OCI-LY3 (cell line): ENCODE data around the gene FAM131A.
A peak's percentile ranks its signal among the peaks of the same experiment; 100 is the strongest.

ENCODE experiments used
- H2AFZ ChIP-seq: fragments of 200-600, 300-600 bp; shearing (Covaris generic); 2 replicates; pipeline ENCODE4 v1.6.0; 2014; ENCODE audit warnings: antibody characterized with exemption, low read depth, low read length
- H3K27ac ChIP-seq: fragments of 200-600, 300-600 bp; sonication (generic); 2 replicates; pipeline ENCODE4 v1.5.1; 2014; ENCODE audit warnings: mild to moderate bottlenecking, low read length, moderate library complexity, mixed read lengths
- H3K27me3 ChIP-seq: fragments of 200-600, 300-600 bp; sonication (generic); 2 replicates; pipeline ENCODE4 v1.6.1; 2014; ENCODE audit warnings: low read depth, low read length, mixed read lengths
- H3K36me3 ChIP-seq: fragments of 200-600, 300-600 bp; sonication (generic); replicated peaks from 2 replicates; pipeline ENCODE3; 2014; ENCODE audit warnings: low read depth, low read length, mixed read lengths
- H3K4me1 ChIP-seq: fragments of 300-600, 200-600 bp; sonication (generic); 2 replicates; pipeline ENCODE4 v1.6.1; 2014; ENCODE audit warnings: low read length, mixed read lengths
- H3K4me2 ChIP-seq: fragments of 200-600, 300-600 bp; sonication (generic); 2 replicates; pipeline ENCODE4 v1.6.1; 2014; ENCODE audit warnings: low read length, mixed read lengths
- H3K4me3 ChIP-seq: fragments of 300-600, 200-600 bp; sonication (generic); 2 replicates; pipeline ENCODE4 v1.5.1; 2014; ENCODE audit warnings: antibody characterized with exemption, mild to moderate bottlenecking, low read length, moderate library complexity
- H3K79me2 ChIP-seq: fragments of 300-600, 200-600 bp; shearing (Covaris generic); 2 replicates; pipeline ENCODE4 v1.6.1; 2014; ENCODE audit warnings: mild to moderate bottlenecking, low read length, mixed read lengths
- H3K9ac ChIP-seq: fragments of 300-600, 200-600 bp; shearing (Covaris generic); 2 replicates; pipeline ENCODE4 v1.6.0; 2014; ENCODE audit warnings: mild to moderate bottlenecking, low read length, moderate library complexity
- H3K9me3 ChIP-seq: fragments of 200-600, 300-600 bp; shearing (Covaris generic); 2 replicates; pipeline ENCODE4 v1.6.1; 2014; ENCODE audit warnings: low read length, mixed read lengths; ENCODE audit not compliant: insufficient read depth
- H4K20me1 ChIP-seq: fragments of 200-600, 300-600 bp; sonication (generic); 2 replicates; pipeline ENCODE4 v1.6.1; 2016; ENCODE audit warnings: low read length, mixed read lengths; ENCODE audit not compliant: insufficient read depth
- CTCF ChIP-seq: fragments of 200-600, 300-600 bp; sonication (generic); IDR thresholded peaks from 2 replicates; pipeline ENCODE4 v1.5.1; 2014; ENCODE audit warnings: antibody characterized with exemption, low read length, low read depth
- EZH2phosphoT487 ChIP-seq: fragments of 200-600 bp; shearing (Covaris generic); IDR thresholded peaks from 2 replicates; pipeline ENCODE4 v1.6.1; 2018; ENCODE audit warnings: antibody characterized with exemption, mixed run types, low read depth

Gene FAM131A

GRCh38 chr3:184317201-184317600 lies 20.2 kb upstream of the FAM131A start:
- Histone ChIP-seq H3K9me3 (no peaks in the 10 kb centered on the region), H3K4me3 (no peak overlapping the region), H3K4me2 (peak overlapping the region; percentile 88; the same call in 1 of the 2 replicates), H3K27ac (no peak overlapping the region), H3K9ac (no peak overlapping the region), H3K79me2 (peaks cover 74% of the 10 kb centered on the region), H2AFZ (no peak overlapping the region), H3K36me3 (peaks cover 56% of the 10 kb centered on the region), H4K20me1 (peaks cover 65% of the 10 kb centered on the region), H3K4me1 (peaks cover 19% of the 10 kb centered on the region), H3K27me3 (no peaks in the 10 kb centered on the region)
- TF ChIP-seq CTCF (no peak), EZH2phosphoT487 (no peak)

- H3K4me1 ChIP-seq, result peaks cover 16% of the 10 kb centered on the region
- H3K9ac ChIP-seq, result no peak overlapping the region
- H2AFZ ChIP-seq, result no peak overlapping the region
- H4K20me1 ChIP-seq, result peaks cover 73% of the 10 kb centered on the region
- H3K27ac ChIP-seq, result no peak overlapping the region
- TF ChIP-seq EZH2phosphoT487 (no peak), CTCF (no peak)
- H3K27me3 ChIP-seq, result no peaks in the 10 kb centered on the region
- H3K79me2 ChIP-seq, result peaks cover 88% of the 10 kb centered on the region
- H3K36me3 ChIP-seq, result peaks cover 83% of the 10 kb centered on the region
- no peak overlapping the region for H3K4me3 ChIP-seq
- H3K9me3 ChIP-seq, result no peaks in the 10 kb centered on the region
- H3K4me2 ChIP-seq, result no peak overlapping the region
These were observed 17.3 kb upstream of the FAM131A start for GRCh38 chr3:184320104-184320445.

GRCh38 chr3:184321666-184322065 lies 15.7 kb upstream of the FAM131A start:
- Histone ChIP-seq H3K27me3 (no peaks in the 10 kb centered on the region), H3K4me2 (no peak overlapping the region), H3K4me1 (peaks cover 7% of the 10 kb centered on the region), H3K9ac (no peak overlapping the region), H3K27ac (no peak overlapping the region), H2AFZ (no peak overlapping the region), H3K4me3 (no peak overlapping the region), H3K36me3 (peaks cover 86% of the 10 kb centered on the region), H3K79me2 (peaks cover 80% of the 10 kb centered on the region), H3K9me3 (no peaks in the 10 kb centered on the region), H4K20me1 (peaks cover 64% of the 10 kb centered on the region)
- TF ChIP-seq EZH2phosphoT487 (no peak), CTCF (no peak)

- TF ChIP-seq CTCF (no peak), EZH2phosphoT487 (no peak)
- Histone ChIP-seq H3K4me3 (no peak overlapping the region), H3K27ac (no peak overlapping the region), H3K4me2 (no peak overlapping the region), H3K79me2 (peaks cover 80% of the 10 kb centered on the region), H3K9ac (no peak overlapping the region), H3K4me1 (no peaks in the 10 kb centered on the region), H3K27me3 (no peaks in the 10 kb centered on the region), H3K36me3 (peaks cover 86% of the 10 kb centered on the region), H2AFZ (no peak overlapping the region), H3K9me3 (no peaks in the 10 kb centered on the region), H4K20me1 (peaks cover 52% of the 10 kb centered on the region)
These were observed 14.5 kb upstream of the FAM131A start for GRCh38 chr3:184322731-184323487.
